ENCODE data around the gene TOMM20. TPM values are rescaled to one million over a fixed set of nuclear protein-coding genes. Genes with fewer than 3 reads are reported as not detected.

Gene TOMM20
- total RNA-seq, 1 experiment from 2014 or later: 72.6 TPM

Other genes with a start within 250 kb of the TOMM20 start
- gene RBM34, start 32.4 kb upstream of the TOMM20 start, total RNA-seq (2021): 67.2 and 69.4 TPM in 2 replicates
- 17.6 and 18.1 TPM in 2 replicates for gene ARID4B, start 199.3 kb upstream of the TOMM20 start, total RNA-seq (2021)
- 26.8 and 30.4 TPM in 2 replicates for gene GGPS1, start 199.7 kb upstream of the TOMM20 start, total RNA-seq (2021)
- gene TBCE, start 238.6 kb upstream of the TOMM20 start, total RNA-seq (2021): 22.1 and 26.3 TPM in 2 replicates

Measured in A673 (cell line).